Left cardiac atrium (tissue), 2 donors: ENCODE data around the gene LYPD4. TPM values are rescaled to one million over a fixed set of nuclear protein-coding genes. Genes with fewer than 3 reads are reported as not detected.

ENCODE experiments used
- microRNA-seq, 2 donors: library from miRNA; unstranded; fragments of <30 nt; microRNA quantifications; one replicate each; pipeline ENCODE4 v1.2.0, GENCODE V29; 2020
- total RNA-seq, 2 donors: library from RNA; stranded (reverse); fragmentation: NEBNext Ultra II Directional; extraction: Animal tissue kit (Norgen Biotek cat#: 25700); gene quantifications; one replicate each; pipeline ENCODE4 v1.2.1, GENCODE V29; 2021
- donor health status: DM: no; HTN: yes; CAD: no; lungs with severe emphysema.
- donor health status: DM: yes; HTN: yes; CAD: no.

Gene LYPD4
- total RNA-seq, 2 donors from 2014 or later, result not detected

Small RNAs within 50 kb of the gene (microRNA-seq; reads per million reads assigned to microRNA genes)
- 0 reads per million in 2 donors for gene MIR6797

Other genes with a start within 250 kb of the LYPD4 start
- gene CEACAM4, start 217.6 kb downstream of the LYPD4 start, total RNA-seq, result under 1 TPM; 0.84 to 0.91 TPM
- not detected for gene CEACAM7, start 156.4 kb downstream of the LYPD4 start, total RNA-seq
- gene CEACAM5, start 136.1 kb downstream of the LYPD4 start, total RNA-seq, result not detected
- under 1 TPM in 1 of 2 donors, not detected in 1; 0.08 TPM for gene CEACAM6, start 89.2 kb downstream of the LYPD4 start, total RNA-seq
- gene CEACAM3, start 48.1 kb downstream of the LYPD4 start, total RNA-seq, result under 1 TPM; 0.29 to 0.60 TPM
- not detected for gene DMRTC2, start 359 bp upstream of the LYPD4 start, total RNA-seq
- gene RPS19, start 15.6 kb upstream of the LYPD4 start, total RNA-seq, result 100 to 1,000 TPM; 811 to 841 TPM
- under 1 TPM; 0.24 to 0.68 TPM for gene CD79A, start 32.6 kb upstream of the LYPD4 start, total RNA-seq
- 10 to 100 TPM; 47.0 to 59.1 TPM for gene ARHGEF1, start 38.5 kb upstream of the LYPD4 start, total RNA-seq
- gene ERFL, start 83.8 kb upstream of the LYPD4 start, total RNA-seq, result under 1 TPM in 1 of 2 donors, not detected in 1; 0.16 TPM
- gene RABAC1, start 114.6 kb upstream of the LYPD4 start, total RNA-seq, result 100 to 1,000 TPM in 1 of 2 donors, 10 to 100 TPM in 1; 91.4 to 117 TPM
- 100 to 1,000 TPM; 235 to 274 TPM for gene ATP1A3, start 149.5 kb upstream of the LYPD4 start, total RNA-seq
- 10 to 100 TPM; 12.0 to 12.6 TPM for gene GRIK5, start 225.5 kb upstream of the LYPD4 start, total RNA-seq
- 1 to 10 TPM; 8.3 to 9.1 TPM for gene ZNF574, start 231.5 kb upstream of the LYPD4 start, total RNA-seq